Measurements from ENCODE around the gene IDH3B. TPM values are rescaled to one million over a fixed set of nuclear protein-coding genes. Genes with fewer than 3 reads are reported as not detected.

The IDH3B gene
- total and polyA plus RNA-seq, 2 of the 13 experiments (the other 11 are each of a cell fraction or from before 2014, with no cell fraction given): 215 to 254 TPM

GRCh38 chr20:2652724-2653555 is 11.1 kb downstream of the IDH3B start (continued):
- 0 out of 2 replicates have a peak, but pooled peaks have one; percentile 2 for TF ChIP-seq HNF4G (IDR thresholded peaks at IDR 0.05; ENCODE audit: borderline replicate concordance, low read depth, low read length)
- peak; percentile 75; the same call in 1 of the 2 replicates for TF ChIP-seq HNF4G (CRISPR knock-in tag; IDR thresholded peaks at IDR 0.05; ENCODE audit: borderline replicate concordance, low read depth)
- TF ChIP-seq ZBTB10 (CRISPR knock-in tag; IDR thresholded peaks at IDR 0.05; ENCODE audit: borderline replicate concordance): peak; percentile 18
- peak; percentile 82 for TF ChIP-seq ZNF891 (CRISPR knock-in tag; IDR thresholded peaks at IDR 0.05)
- 0 out of 2 replicates have a peak, but pooled peaks have one; percentile 27 for TF ChIP-seq CENPT (CRISPR knock-in tag; IDR thresholded peaks at IDR 0.05; ENCODE audit: low read depth)
- TF ChIP-seq ZBTB2 (CRISPR knock-in tag; IDR thresholded peaks at IDR 0.05; ENCODE audit: low read depth): no peak
- TF ChIP-seq PRPF4 (IDR thresholded peaks at IDR 0.05; ENCODE audit: low read depth, low read length, poor library complexity, severe bottlenecking): no peak
- peak; percentile 15; the same call in 1 of the 2 replicates for TF ChIP-seq ZNF256 (CRISPR knock-in tag; conservative IDR thresholded peaks at IDR 0.05)
- TF ChIP-seq DDIT3 (CRISPR knock-in tag; IDR thresholded peaks at IDR 0.05): 0 out of 2 replicates have a peak, but pooled peaks have one; percentile 29
- peak; percentile 44 for TF ChIP-seq SUZ12 (IDR thresholded peaks at IDR 0.05; ENCODE audit: low read depth, low read length)
- TF ChIP-seq HINFP (CRISPR knock-in tag; IDR thresholded peaks at IDR 0.05; ENCODE audit: low read depth): peak; percentile 75; the same call in 1 of the 2 replicates
- TF ChIP-seq FOXJ3 (CRISPR knock-in tag; IDR thresholded peaks at IDR 0.05; ENCODE audit: borderline replicate concordance): peak; percentile 31; the same call in 1 of the 2 replicates
- TF ChIP-seq BORCS8-MEF2B (CRISPR knock-in tag; IDR thresholded peaks at IDR 0.05): no peak; the same call in 1 of the 2 replicates
- TF ChIP-seq ZNF180 (CRISPR knock-in tag; IDR thresholded peaks at IDR 0.05; ENCODE audit: borderline replicate concordance, low read depth): no peak
- TF ChIP-seq MAFK (conservative IDR thresholded peaks at IDR 0.05 in 1 of 2, IDR thresholded peaks at IDR 0.05 in 1 of 2; ENCODE audit: low read length in 2 of 2): no peak
- no peak; the same call in 1 of the 2 replicates for TF ChIP-seq ZNF414 (CRISPR knock-in tag; IDR thresholded peaks at IDR 0.05)
- peak; percentile 90 for TF ChIP-seq HOXA5 (CRISPR knock-in tag; IDR thresholded peaks at IDR 0.05)
- peak; percentile 55 for TF ChIP-seq ZNF564 (CRISPR knock-in tag; IDR thresholded peaks at IDR 0.05)
- TF ChIP-seq GTF2F1 (IDR thresholded peaks at IDR 0.05; ENCODE audit: low read length): no peak
- TF ChIP-seq FOXA3 (CRISPR knock-in tag; IDR thresholded peaks at IDR 0.05): no peak
- peak; percentile 98; the same call in 1 of the 2 replicates for TF ChIP-seq ARHGAP35 (CRISPR knock-in tag; IDR thresholded peaks at IDR 0.05; ENCODE audit: borderline replicate concordance)
- peak; percentile 64; the same call in 1 of the 2 replicates for TF ChIP-seq ZNF441 (CRISPR knock-in tag; IDR thresholded peaks at IDR 0.05; ENCODE audit: borderline replicate concordance)

Measured in HepG2 (cell line).